GM15510 (cell line): ENCODE results near the gene POU3F3.

Experiments used
- POLR2A ChIP-seq: IDR thresholded peaks from 3 replicates; pipeline ENCODE4 v1.6.1; 2011; ENCODE audit warnings: borderline replicate concordance; ENCODE audit not compliant: insufficient read length; ENCODE audit errors: extremely low read depth

POU3F3 gene

DNA sequence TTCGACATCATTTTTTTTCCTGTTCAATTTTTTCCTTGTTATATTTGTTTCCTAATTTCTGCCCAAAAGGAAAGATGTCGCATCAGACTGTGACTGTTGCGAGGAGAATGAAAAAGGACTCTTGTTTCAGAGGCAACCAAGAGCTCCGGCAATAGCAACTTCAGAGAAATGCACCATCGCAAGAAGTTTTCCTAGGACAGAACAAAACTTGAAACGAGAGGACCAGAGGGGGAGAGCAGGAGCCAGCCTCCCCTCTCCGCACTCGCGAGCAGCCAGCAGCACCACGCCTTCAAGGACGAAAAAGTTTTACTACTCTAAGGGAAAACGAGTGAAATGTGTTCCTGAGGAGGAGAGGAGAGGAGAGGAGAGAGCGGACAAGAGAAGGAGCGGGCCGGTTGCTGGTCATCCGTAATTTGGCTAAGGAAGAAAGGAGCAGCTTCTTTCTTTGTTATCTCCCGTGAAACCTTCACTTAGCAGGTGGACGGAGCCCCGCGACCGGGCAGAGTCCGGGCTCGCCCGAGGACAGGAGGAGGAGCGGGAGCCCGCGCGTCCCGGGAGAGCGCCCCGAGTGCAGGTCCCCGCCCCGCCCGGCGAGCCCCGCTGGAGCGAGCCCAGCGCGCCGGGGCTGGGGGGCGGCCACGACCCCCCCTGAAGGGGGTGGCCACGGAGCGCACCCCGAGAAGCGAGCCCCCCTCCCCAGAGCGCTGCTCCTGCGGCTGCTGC, 744 bp downstream of the POU3F3 start:
- TF ChIP-seq POLR2A: no peak

DNA sequence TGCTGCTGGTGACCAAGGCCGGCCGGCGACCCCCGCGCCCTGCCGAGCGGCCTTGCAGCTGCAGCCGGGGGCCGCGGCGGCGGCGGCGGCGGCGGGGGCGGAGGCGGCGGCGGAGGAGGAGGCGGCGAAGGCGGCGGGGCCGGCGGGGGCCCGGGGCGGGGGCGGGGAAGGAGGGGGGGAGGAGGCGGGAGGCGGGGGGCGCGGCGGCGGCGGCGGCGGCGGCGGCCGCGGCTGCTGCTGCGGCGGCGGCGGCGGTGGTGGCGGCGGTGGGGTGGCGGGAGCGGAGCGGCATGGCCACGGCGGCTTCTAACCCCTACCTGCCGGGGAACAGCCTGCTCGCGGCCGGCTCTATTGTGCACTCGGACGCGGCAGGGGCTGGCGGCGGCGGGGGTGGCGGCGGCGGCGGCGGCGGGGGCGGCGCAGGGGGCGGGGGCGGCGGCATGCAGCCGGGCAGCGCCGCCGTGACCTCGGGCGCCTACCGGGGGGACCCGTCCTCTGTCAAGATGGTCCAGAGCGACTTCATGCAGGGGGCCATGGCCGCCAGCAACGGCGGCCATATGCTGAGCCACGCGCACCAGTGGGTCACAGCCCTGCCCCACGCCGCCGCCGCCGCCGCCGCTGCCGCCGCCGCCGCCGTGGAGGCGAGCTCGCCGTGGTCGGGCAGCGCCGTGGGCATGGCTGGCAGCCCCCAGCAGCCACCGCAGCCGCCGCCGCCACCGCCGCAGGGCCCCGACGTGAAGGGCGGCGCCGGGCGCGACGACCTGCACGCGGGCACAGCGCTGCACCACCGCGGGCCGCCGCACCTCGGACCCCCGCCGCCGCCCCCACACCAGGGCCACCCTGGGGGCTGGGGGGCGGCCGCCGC, 1.5 kb downstream of the POU3F3 start:
- TF ChIP-seq POLR2A: no peak

DNA sequence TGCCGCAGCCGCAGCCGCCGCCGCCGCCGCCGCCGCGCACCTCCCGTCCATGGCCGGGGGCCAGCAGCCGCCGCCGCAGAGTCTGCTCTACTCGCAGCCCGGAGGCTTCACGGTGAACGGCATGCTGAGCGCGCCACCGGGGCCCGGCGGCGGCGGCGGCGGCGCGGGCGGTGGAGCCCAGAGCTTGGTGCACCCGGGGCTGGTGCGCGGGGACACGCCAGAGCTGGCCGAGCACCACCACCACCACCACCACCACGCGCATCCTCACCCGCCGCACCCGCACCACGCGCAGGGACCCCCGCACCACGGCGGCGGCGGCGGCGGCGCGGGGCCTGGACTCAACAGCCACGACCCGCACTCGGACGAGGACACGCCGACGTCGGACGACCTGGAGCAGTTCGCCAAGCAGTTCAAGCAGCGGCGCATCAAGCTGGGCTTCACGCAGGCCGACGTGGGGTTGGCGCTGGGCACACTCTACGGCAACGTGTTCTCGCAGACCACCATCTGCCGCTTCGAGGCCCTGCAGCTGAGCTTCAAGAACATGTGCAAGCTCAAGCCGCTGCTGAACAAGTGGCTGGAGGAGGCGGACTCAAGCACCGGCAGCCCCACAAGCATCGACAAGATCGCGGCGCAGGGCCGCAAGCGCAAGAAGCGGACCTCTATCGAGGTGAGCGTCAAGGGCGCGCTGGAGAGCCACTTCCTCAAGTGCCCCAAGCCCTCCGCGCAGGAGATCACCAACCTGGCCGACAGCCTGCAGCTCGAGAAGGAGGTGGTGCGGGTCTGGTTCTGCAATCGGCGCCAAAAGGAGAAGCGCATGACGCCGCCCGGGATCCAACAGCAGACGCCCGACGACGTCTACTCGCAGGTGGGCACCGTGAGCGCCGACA, 2.4 kb downstream of the POU3F3 start:
- no peak for TF ChIP-seq POLR2A

DNA sequence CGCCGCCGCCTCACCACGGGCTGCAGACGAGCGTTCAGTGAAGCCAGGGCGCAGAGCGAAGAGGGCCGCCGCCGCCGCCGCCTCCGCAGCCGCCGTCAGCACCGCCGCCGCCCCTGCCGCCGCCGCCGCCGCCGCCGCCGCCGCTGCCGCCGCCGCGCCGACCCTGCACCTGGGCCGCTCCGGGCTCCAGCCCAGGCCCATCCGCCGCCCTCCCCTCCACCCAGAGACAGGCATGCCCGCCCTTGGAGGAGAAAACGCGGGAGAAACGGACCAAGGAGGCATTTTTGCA, 3.0 kb downstream of the POU3F3 start:
- no peak for TF ChIP-seq POLR2A

DNA sequence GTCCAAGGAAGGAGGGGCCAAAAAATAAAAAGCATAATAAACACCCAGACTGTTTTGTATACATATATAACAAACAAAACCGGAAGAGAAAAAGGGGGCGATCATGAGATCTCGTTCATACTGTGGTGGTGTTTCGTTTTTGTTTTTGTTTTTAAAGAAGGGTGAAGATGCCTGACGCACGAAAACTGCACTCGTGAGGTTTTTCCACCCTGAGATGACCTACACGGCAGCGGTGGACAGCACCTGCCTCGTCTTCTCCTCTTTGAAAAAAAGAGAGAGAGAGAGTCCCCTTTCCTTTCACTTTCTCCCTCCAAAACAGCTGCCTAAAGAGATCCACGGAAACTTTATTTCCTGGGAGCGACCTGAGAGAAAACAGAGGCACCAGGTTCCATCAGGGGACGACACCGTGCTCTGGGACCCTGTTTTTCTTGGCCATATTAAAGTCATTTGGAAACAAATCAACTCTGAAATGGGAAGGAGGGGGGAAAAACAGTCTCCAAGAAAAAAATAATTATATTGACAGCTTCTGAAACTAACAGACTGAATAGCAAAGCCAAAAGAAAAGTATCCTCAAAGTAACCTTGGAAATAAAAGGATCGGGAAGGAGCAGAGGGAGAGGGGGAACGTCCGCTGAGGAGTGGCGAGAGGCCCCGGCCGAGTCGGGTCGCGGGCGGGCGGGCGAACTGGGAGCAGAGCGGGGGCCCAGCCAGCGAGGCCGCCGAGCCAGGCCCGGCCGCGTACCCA, 3.5 kb downstream of the POU3F3 start:
- no peak for TF ChIP-seq POLR2A

DNA sequence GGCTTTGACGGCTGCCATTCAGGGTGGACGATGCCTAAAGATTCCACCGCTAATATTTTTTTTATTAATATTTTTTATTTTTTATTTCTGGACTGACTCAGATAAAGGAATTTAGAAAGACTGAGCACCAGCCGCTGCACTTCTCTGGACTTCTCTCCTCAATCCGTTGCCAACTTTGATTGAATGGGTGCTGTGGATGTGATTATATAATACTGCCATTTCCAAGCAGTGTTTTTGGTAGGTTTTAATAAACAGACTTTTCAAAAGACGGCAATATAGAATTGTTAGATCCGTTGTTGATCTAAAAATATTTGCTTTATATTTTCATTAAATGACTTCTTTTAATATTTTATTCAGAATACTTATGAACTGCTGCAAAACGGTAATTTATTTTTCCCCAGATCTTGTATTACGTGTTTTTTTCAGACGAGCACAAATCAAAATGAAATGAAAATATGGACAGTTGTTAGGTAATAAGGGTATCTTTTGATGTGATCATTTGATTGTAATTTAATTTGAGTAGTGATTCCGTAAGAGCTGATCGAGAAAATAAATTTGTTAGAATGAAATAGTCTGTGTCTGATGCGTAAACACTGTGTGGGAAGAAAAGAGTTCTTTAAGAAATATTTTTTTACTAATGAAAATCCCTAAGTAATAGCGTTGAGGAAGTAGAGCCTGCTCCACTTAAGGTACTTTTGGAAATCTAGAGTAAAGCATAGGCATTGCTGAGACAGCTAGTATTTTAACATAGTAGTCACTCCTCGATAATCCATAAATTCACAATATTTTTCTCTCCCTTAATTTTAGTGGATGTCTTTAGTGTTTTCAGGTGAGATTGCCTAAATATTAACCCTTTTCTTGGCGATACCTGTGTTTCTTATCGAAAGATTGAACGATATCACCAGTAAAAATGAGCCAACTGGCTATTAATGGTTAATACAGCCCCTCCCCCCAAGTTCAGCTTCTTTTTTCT, 4.4 kb downstream of the POU3F3 start:
- no peak for TF ChIP-seq POLR2A

DNA sequence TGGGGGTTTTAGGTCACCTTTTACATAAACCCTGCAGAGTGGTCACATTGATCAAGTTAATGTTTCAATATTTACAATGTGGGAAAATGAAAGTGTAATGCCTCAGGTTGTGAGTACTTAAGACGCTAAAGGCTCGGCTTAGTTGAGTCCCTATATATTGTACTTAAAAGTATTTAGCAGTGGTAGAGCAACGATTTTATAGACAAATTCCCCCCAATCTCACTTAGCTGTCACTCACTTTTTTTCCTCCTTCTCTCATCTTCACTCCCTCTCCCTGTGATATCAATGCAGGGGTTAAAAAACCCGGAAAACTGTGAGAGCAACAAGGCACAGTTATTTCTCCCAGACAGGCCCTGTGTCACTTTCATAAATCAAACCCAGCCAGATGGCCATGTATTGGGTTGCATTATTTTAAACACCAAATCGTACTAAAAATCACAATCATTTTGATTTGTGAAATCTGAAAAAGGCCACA, 5.4 kb downstream of the POU3F3 start:
- no peak for TF ChIP-seq POLR2A

DNA sequence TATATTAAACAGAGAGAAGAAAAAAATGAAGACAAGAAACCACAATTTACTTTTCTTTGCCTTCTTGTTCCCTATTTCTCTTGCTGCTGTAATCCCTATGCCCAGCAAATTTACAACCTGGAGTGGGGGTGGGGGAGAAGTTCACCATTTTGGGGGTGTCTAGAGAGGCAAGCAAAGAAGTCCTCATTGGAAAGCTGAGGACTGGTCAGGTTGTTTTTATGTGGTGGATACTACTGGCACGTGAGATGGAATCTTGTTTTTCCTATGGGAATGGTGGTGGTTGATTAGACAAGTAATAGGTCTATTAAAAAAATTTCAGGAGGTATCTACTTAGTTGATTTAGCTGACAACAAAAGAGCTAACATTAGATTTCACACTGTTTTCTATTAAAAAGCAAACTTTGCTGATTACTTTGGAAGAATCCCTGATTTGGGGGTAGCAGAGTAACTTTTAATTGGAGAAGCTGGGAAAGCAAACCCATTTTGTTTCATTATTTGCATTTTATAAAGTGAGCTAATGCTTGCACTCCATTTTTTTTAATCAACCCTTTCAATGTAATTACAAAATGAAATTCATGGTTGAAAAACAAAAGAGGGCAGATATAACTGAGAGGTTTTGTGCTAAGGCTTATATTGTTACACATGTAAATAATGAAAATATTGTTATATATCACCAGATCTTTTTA, 6.0 kb downstream of the POU3F3 start:
- no peak for TF ChIP-seq POLR2A

DNA sequence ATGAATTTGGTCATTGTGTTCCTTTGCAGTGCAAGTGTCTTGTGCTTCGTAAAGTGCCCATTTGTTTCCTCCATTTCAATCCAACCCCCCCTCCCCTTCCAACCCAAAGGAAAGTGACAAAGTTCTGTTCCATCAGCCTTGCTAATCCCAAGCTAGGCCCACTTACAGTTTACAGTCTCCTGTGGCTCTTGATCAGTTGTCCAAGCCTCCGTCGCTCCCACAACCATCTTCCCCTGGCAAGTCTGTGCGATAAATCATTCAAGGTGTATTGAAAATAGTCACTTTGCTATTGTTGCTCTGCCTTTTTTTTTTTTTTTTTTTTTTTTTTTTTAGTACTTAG, 6.5 kb downstream of the POU3F3 start:
- no peak for TF ChIP-seq POLR2A

DNA sequence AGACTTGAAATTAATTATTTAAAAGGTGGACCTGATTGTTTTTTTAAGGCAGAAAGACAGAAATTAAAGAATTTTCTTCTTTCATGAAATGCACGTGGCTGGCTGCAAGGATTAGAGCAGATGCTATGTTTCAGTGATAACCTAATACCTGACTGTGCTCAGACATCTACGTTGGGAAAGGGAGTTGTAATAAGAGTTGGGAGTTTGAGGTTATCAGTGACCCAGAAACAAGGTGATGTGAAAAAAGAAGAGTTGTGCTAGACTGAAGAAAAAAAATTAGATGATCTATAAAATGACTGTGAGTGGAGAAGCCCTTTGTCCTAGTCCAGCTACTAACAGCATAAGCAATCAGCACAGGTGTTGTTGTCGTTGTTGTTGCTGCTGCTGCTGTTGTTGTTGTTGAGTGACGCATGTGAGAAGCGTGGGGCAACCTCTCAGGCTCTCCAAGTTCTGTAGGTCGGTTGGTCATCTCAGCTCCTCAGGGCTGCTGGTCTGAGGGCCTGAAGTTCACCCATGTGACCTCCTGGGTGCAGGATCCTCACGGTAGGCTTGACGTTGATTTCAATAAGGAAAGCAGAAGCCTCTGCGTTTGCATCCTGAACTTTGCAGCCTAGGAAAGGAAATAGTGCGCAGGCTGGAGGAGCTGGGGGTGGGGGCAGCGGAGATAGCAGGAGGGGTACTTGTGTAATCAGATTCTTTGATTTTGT, 7.6 kb downstream of the POU3F3 start:
- no peak for TF ChIP-seq POLR2A

DNA sequence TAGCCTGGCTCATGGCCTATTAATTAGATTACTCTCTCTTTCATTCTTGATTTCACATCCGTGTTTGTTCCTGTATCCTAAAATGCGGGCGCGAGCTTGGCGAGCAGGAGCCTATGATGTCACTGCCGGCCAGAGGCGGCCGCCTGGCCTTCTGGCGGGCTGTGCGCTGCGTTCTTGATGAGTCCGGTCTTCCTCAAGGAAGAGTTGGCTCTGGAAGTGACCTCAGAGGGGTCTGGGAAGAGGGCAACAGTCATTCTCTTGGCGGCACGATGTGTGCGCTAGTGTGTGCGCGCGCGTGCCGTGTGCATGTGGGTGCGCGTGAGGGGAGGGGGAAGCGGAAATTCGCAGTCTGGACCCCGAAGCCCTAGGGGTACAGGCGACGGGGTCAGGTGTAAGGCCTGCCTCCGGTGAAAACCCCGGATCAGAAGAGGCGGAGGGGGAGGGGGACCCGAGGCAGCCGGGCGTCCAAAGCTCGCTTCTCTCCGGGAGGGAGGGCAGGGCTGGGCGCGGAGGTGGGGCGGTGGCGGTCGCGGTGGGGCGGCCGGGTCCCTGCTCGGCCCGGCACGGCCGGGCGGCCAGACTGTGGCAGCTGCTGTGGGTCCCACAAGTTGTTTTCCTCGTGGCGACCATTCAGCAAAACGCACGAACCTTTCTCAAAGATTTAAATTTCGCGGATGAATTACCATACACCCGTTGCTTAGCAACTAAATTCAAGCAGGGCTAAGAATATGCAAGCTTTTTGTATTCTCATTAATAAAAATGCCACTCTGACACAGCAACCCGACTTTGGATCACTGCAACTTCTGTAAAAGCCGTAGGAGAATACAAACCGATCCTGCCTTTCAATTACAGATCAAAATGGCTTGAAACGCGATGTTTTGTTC, 8.4 kb downstream of the POU3F3 start:
- TF ChIP-seq POLR2A: no peak
